ENCODE results near the gene TLR1.

Gene TLR1

GRCh38 chr4:38747629-38748028, 57.0 kb downstream of the TLR1 start:
- DNase-seq (ENCODE audit: insufficient read length, low spot score) (no peak), FAIRE-seq (no peak)

Data from HTR-8/SVneo (cell line).